SK-N-SH treated with all-trans-retinoic acid at 6 μM for 48 hours (cell line): ENCODE results near the gene EP400.

Experiments used
- PATZ1 ChIP-seq: fragments of 250-450 bp; sonication (Bioruptor Pico); IDR thresholded peaks from 2 replicates; pipeline ENCODE4 v1.8.0; 2020; ENCODE audit warnings: mild to moderate bottlenecking, moderate library complexity, borderline replicate concordance
- SNAI2 ChIP-seq: fragments of 250-450 bp; sonication (Bioruptor Pico); IDR thresholded peaks from 2 replicates; pipeline ENCODE4 v1.5.0; 2020; ENCODE audit warnings: mild to moderate bottlenecking, moderate library complexity
- ZFP3 ChIP-seq: fragments of 250-450 bp; sonication (Bioruptor Pico); IDR thresholded peaks from 2 replicates; pipeline ENCODE4 v1.5.0; 2020; ENCODE audit warnings: mild to moderate bottlenecking, moderate library complexity

- TF ChIP-seq SNAI2 (CRISPR knock-in tag) = no peak
- no peak for TF ChIP-seq PATZ1 (CRISPR knock-in tag)
- TF ChIP-seq ZFP3 = no peak
Measured at GRCh38 chr12:132069336-132069985, 119.7 kb downstream of the EP400 start.
